ENCODE data around the gene KCNA4.

DNA sequence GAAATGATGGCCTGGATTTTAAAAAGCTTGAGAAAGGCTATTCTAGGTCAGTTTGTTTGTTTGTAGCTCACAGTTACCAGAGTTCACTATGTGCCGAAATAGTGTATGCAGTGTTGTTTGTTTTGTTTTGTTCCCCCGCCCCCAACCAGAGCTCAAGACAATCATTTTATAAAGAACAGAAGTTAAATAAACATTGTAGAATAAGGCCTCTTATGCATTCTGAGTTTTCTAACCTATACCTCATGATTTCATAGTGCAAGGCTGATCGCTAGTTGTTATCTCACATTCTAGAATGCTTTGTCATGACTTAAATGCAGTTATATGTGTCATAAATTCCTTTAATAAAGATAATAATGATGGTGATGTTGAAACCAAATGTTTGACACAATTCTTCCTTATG is 7.8 kb downstream of the KCNA4 start:
- TF ChIP-seq, protein P1, sequence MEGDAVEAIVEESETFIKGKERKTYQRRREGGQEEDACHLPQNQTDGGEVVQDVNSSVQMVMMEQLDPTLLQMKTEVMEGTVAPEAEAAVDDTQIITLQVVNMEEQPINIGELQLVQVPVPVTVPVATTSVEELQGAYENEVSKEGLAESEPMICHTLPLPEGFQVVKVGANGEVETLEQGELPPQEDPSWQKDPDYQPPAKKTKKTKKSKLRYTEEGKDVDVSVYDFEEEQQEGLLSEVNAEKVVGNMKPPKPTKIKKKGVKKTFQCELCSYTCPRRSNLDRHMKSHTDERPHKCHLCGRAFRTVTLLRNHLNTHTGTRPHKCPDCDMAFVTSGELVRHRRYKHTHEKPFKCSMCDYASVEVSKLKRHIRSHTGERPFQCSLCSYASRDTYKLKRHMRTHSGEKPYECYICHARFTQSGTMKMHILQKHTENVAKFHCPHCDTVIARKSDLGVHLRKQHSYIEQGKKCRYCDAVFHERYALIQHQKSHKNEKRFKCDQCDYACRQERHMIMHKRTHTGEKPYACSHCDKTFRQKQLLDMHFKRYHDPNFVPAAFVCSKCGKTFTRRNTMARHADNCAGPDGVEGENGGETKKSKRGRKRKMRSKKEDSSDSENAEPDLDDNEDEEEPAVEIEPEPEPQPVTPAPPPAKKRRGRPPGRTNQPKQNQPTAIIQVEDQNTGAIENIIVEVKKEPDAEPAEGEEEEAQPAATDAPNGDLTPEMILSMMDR (conservative IDR thresholded peaks at IDR 0.05 in 1 of 2, IDR thresholded peaks at IDR 0.05 in 1 of 2; ENCODE audit: low read depth in 1 of 2, low read length in 2 of 2), result no peak
- no peak for TF ChIP-seq EZH2 (IDR thresholded peaks at IDR 0.05; ENCODE audit: low read length, missing control alignments)
